Measurements from ENCODE around the gene HS2ST1. TPM values are rescaled to one million over a fixed set of nuclear protein-coding genes. Genes with fewer than 3 reads are reported as not detected.
"Not testable (repeated sequence)": the region's sequence is repeated elsewhere in the genome, so short reads cannot be mapped to it uniquely, and the experiment has no call there.

The HS2ST1 gene
- polyA plus RNA-seq, 1 donor: 32.2 TPM

GRCh38 chr1:86987446-86987845, 73.0 kb downstream of the HS2ST1 start:
- Histone ChIP-seq H3K27ac (ENCODE audit: low read length) (no peak overlapping the region), H3K4me3 (ENCODE audit: low read length) (no peak overlapping the region), H3K9me3 (ENCODE audit: control insufficient read depth, low read depth, low read length) (no peaks in the 10 kb centered on the region), H3K27me3 (ENCODE audit: control insufficient read depth, insufficient read depth, low read length) (no peaks in the 10 kb centered on the region), H3K4me1 (ENCODE audit: control insufficient read depth, insufficient read depth, low read length) (no peaks in the 10 kb centered on the region), H3K36me3 (ENCODE audit: control insufficient read depth, insufficient read depth, low read length) (no peaks in the 10 kb centered on the region)
- DNase-seq: no peak

GRCh38 chr1:86988835-86989234, 74.4 kb downstream of the HS2ST1 start:
- H3K4me3 ChIP-seq (ENCODE audit: low read length): no peak overlapping the region
- no peaks in the 10 kb centered on the region for H3K36me3 ChIP-seq (ENCODE audit: control insufficient read depth, insufficient read depth, low read length)
- no peak for DNase-seq
- no peaks in the 10 kb centered on the region for H3K9me3 ChIP-seq (ENCODE audit: control insufficient read depth, low read depth, low read length)
- H3K27me3 ChIP-seq (ENCODE audit: control insufficient read depth, insufficient read depth, low read length): no peaks in the 10 kb centered on the region
- no peak overlapping the region for H3K27ac ChIP-seq (ENCODE audit: low read length)
- no CpG with 5 or more reads among the region's 7 CpGs for WGBS (ENCODE audit: insufficient coverage, low lambda C conversion rate)
- peaks cover 3% of the 10 kb centered on the region for H3K4me1 ChIP-seq (ENCODE audit: control insufficient read depth, insufficient read depth, low read length)

DNA sequence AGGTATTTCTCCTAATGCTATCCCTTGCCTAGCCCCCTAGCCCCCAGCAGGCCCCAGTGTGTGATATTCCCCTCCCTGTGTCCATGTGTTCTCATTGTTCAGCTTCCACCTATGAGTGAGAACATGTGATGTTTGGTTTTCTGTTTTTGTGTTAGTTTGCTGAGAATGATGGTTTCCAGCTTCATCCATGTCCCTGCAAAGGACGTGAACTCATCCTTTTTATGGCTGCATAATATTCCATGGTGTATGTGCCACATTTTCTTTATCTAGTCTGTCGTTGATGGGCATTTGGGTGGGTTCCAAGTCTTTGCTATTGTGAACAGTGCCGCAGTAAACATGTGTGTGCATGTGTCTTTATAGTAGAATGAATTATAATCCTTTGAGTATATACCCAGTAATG, 75.3 kb downstream of the HS2ST1 start:
- H3K27me3 ChIP-seq (ENCODE audit: control insufficient read depth, insufficient read depth, low read length); DNase-seq; H3K27ac ChIP-seq (ENCODE audit: low read length); H3K4me1 ChIP-seq (ENCODE audit: control insufficient read depth, insufficient read depth, low read length); H3K36me3 ChIP-seq (ENCODE audit: control insufficient read depth, insufficient read depth, low read length); H3K9me3 ChIP-seq (ENCODE audit: control insufficient read depth, low read depth, low read length); H3K4me3 ChIP-seq (ENCODE audit: low read length): not testable (repeated sequence)
- no CpG with 5 or more reads among the region's 3 CpGs for WGBS (ENCODE audit: insufficient coverage, low lambda C conversion rate)

DNA sequence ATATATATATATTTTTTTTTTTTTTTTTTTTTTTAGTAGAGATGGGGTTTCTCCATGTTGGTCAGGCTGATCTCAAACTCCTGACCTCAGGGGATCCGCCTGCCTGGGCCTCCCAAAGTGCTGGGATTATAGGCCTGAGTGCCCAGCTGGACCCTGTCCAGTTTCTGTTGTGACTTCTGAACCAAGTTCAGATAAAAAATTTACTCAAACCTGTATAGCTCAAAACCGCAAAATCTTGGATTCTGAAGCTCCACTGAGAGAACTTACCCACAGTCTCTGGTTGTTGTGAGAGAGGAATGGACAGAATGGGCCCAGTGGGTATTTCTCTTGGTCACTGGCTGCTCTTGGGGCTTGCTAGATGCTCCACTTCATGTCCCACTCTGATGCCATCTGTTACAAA, 76.4 kb downstream of the HS2ST1 start:
- Histone ChIP-seq H3K27ac (ENCODE audit: low read length) (no peak overlapping the region), H3K36me3 (ENCODE audit: control insufficient read depth, insufficient read depth, low read length) (no peaks in the 10 kb centered on the region), H3K9me3 (ENCODE audit: control insufficient read depth, low read depth, low read length) (no peaks in the 10 kb centered on the region), H3K27me3 (ENCODE audit: control insufficient read depth, insufficient read depth, low read length) (no peaks in the 10 kb centered on the region), H3K4me1 (ENCODE audit: control insufficient read depth, insufficient read depth, low read length) (peaks cover 3% of the 10 kb centered on the region), H3K4me3 (ENCODE audit: low read length) (no peak overlapping the region)
- WGBS (ENCODE audit: insufficient coverage, low lambda C conversion rate): no CpG with 5 or more reads among the region's 2 CpGs
- DNase-seq: no peak

DNA sequence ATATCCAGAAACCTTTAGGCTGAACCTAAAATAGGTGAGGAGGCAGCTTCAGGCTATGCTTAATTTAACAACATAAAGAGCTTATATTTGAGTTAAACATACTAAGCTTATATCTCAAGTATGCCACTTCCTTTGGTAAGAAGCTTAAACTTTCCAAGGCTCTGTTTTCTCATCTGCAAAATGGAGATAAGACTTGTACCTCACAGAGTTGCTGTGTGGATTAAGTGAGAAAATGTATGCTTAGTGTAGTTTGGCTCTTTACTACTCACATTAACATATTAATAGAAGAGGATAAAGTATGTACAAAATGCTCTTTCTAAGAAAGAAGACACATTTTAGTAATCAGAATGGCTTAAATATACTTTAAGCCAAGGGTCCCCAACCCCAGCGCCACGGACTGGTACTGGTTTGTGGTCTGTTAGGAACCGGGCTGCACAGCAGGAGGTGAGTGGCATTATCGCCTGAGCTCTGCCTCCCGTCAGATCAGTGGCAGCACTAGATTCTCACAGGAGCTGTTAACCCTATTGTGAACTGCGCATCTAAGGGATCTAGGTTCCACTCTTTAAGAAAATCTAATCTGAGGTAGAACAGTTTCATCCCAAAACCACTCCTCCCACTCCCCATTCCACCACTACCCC, 77.2 kb downstream of the HS2ST1 start:
- Histone ChIP-seq H3K27ac (ENCODE audit: low read length) (no peak overlapping the region), H3K4me1 (ENCODE audit: control insufficient read depth, insufficient read depth, low read length) (peaks cover 3% of the 10 kb centered on the region), H3K4me3 (ENCODE audit: low read length) (no peak overlapping the region), H3K9me3 (ENCODE audit: control insufficient read depth, low read depth, low read length) (no peaks in the 10 kb centered on the region), H3K36me3 (ENCODE audit: control insufficient read depth, insufficient read depth, low read length) (no peaks in the 10 kb centered on the region), H3K27me3 (ENCODE audit: control insufficient read depth, insufficient read depth, low read length) (no peaks in the 10 kb centered on the region)
- no CpG with 5 or more reads among the region's 6 CpGs for WGBS (ENCODE audit: insufficient coverage, low lambda C conversion rate)
- no peak for DNase-seq

- Histone ChIP-seq H3K4me1 (ENCODE audit: control insufficient read depth, insufficient read depth, low read length) (peaks cover 3% of the 10 kb centered on the region), H3K36me3 (ENCODE audit: control insufficient read depth, insufficient read depth, low read length) (no peaks in the 10 kb centered on the region), H3K27me3 (ENCODE audit: control insufficient read depth, insufficient read depth, low read length) (no peaks in the 10 kb centered on the region), H3K9me3 (ENCODE audit: control insufficient read depth, low read depth, low read length) (no peaks in the 10 kb centered on the region), H3K4me3 (ENCODE audit: low read length) (no peak overlapping the region), H3K27ac (ENCODE audit: low read length) (no peak overlapping the region)
- no peak for DNase-seq
- no CpG with 5 or more reads among the region's 2 CpGs for WGBS (ENCODE audit: insufficient coverage, low lambda C conversion rate)
These were observed 78.4 kb downstream of the HS2ST1 start for GRCh38 chr1:86992861-86993260.

DNA sequence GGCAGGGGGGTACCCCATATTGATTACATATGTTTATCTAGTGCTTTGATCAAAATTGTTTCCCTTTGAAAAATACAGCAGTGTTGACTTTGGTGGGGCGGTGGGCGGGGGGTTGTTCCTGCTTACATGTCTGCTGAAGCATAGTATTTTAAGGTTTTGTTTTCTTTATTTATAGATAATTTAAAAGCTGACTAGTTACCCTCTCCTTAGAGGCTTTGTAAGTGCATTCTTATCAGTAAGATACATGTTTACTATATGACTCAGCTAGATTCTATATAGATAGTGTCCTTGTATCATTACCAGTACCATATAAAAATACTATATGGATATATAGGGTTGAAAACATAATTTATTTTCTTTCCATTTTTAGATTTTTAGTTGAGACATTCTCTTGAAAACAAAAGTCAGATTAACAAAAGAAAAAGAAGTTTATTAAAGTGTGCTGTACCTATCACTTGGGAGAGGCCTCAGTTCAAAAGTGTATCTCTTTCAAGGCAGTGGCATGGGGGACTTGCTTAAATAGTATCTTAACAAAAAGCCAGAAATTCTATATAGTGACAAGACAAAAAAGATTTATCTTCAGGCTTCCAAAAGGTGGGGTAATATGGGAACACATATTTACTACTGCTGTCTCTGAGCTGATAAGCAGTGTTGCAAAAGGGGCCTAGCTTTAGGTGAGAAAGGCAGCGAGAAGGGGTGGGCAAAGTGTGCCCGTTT, 79.0 kb downstream of the HS2ST1 start:
- Histone ChIP-seq H3K27ac (ENCODE audit: low read length) (no peak overlapping the region), H3K27me3 (ENCODE audit: control insufficient read depth, insufficient read depth, low read length) (no peaks in the 10 kb centered on the region), H3K4me1 (ENCODE audit: control insufficient read depth, insufficient read depth, low read length) (peaks cover 3% of the 10 kb centered on the region), H3K36me3 (ENCODE audit: control insufficient read depth, insufficient read depth, low read length) (no peaks in the 10 kb centered on the region), H3K9me3 (ENCODE audit: control insufficient read depth, low read depth, low read length) (no peaks in the 10 kb centered on the region), H3K4me3 (ENCODE audit: low read length) (no peak overlapping the region)
- no peak for DNase-seq
- 50% methylated on average over 1 of the region's 4 CpGs for WGBS (ENCODE audit: insufficient coverage, low lambda C conversion rate)

DNA sequence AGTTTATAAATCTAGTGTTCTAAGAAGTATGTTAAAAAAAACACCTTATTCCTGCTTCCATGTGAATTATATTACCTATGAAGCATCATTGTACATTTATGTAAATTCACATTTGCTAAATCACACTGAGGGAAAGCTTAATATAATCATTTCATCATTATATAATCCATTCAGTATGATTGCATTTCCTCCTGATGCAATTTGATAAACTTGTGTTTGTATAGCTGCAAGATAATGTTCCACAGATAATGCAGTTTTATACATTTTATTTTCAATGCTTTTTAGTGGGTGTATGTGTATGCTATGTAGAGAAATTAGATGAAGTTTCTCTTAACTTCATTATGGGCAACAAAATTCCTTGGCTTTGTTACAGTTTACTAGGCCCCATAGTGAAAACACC, 79.6 kb downstream of the HS2ST1 start:
- Histone ChIP-seq H3K27ac (ENCODE audit: low read length) (no peak overlapping the region), H3K4me1 (ENCODE audit: control insufficient read depth, insufficient read depth, low read length) (peaks cover 3% of the 10 kb centered on the region), H3K4me3 (ENCODE audit: low read length) (no peak overlapping the region), H3K27me3 (ENCODE audit: control insufficient read depth, insufficient read depth, low read length) (no peaks in the 10 kb centered on the region), H3K36me3 (ENCODE audit: control insufficient read depth, insufficient read depth, low read length) (no peaks in the 10 kb centered on the region), H3K9me3 (ENCODE audit: control insufficient read depth, low read depth, low read length) (no peaks in the 10 kb centered on the region)
- DNase-seq: no peak

GRCh38 chr1:86997538-86997937, 83.1 kb downstream of the HS2ST1 start:
- Histone ChIP-seq H3K27ac (ENCODE audit: low read length) (no peak overlapping the region), H3K4me3 (ENCODE audit: low read length) (no peak overlapping the region), H3K27me3 (ENCODE audit: control insufficient read depth, insufficient read depth, low read length) (no peaks in the 10 kb centered on the region), H3K9me3 (ENCODE audit: control insufficient read depth, low read depth, low read length) (no peaks in the 10 kb centered on the region), H3K4me1 (ENCODE audit: control insufficient read depth, insufficient read depth, low read length) (peaks cover 3% of the 10 kb centered on the region), H3K36me3 (ENCODE audit: control insufficient read depth, insufficient read depth, low read length) (no peaks in the 10 kb centered on the region)
- no peak for DNase-seq
- no CpG with 5 or more reads among the region's 1 CpG for WGBS (ENCODE audit: insufficient coverage, low lambda C conversion rate)

DNA sequence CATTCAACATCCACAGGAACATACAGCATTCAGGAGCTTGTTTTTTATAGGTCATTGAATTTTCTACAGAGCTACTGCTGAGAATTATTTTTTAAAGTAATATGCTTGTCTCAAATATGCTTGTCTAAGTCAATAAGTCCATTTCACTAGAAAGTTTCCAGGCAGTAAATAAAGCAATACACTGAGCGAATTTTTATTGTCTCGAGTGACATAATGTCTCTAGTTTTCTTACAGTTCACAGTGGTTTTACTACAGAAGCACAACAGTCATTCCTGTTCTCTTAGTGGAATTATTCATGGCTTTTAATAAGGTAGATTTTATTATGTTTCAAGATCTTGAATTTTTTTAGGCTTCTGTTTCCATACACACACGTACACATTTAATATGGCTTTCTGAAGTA, 83.8 kb downstream of the HS2ST1 start:
- H3K36me3 ChIP-seq (ENCODE audit: control insufficient read depth, insufficient read depth, low read length): no peaks in the 10 kb centered on the region
- no peak overlapping the region for H3K4me3 ChIP-seq (ENCODE audit: low read length)
- 100% methylated on average over 2 of the region's 3 CpGs for WGBS (ENCODE audit: insufficient coverage, low lambda C conversion rate)
- no peak for DNase-seq
- no peak overlapping the region for H3K27ac ChIP-seq (ENCODE audit: low read length)
- H3K27me3 ChIP-seq (ENCODE audit: control insufficient read depth, insufficient read depth, low read length): no peaks in the 10 kb centered on the region
- no peaks in the 10 kb centered on the region for H3K9me3 ChIP-seq (ENCODE audit: control insufficient read depth, low read depth, low read length)
- H3K4me1 ChIP-seq (ENCODE audit: control insufficient read depth, insufficient read depth, low read length): peaks cover 3% of the 10 kb centered on the region

DNA sequence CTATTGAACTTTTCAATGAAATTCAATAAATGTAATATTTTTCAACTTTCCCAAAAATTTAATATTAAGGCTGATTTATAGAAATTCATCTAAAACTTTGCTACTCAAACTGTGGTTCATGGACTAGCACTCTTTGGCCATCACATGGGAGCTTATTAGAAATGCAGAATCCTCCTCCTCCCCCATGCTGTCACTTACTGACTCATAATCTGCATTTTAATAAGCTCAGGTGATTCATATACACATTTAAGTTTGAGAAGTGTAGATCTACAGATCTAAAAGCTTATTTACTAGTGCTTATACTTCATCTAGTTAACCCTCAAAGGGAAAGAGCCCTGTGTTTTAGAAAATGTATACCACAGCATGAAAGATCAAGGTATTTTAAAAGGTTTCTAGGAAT, 84.3 kb downstream of the HS2ST1 start:
- Histone ChIP-seq H3K4me3 (ENCODE audit: low read length) (no peak overlapping the region), H3K36me3 (ENCODE audit: control insufficient read depth, insufficient read depth, low read length) (no peaks in the 10 kb centered on the region), H3K9me3 (ENCODE audit: control insufficient read depth, low read depth, low read length) (no peaks in the 10 kb centered on the region), H3K4me1 (ENCODE audit: control insufficient read depth, insufficient read depth, low read length) (peaks cover under 1% of the 10 kb centered on the region), H3K27me3 (ENCODE audit: control insufficient read depth, insufficient read depth, low read length) (no peaks in the 10 kb centered on the region), H3K27ac (ENCODE audit: low read length) (no peak overlapping the region)
- DNase-seq: no peak

All from large intestine (tissue), 3 donors.